H54 (cell line): ENCODE results near the gene PRKCZ.

Experiments used
- DNase-seq: peaks from one replicate; pipeline ENCODE4 v3.0.0; 2011; ENCODE audit warnings: low spot score, mixed read lengths; ENCODE audit not compliant: insufficient read length
- FAIRE-seq: peaks from 3 replicates; lab custom pipeline; 2011; peaks lifted over from hg19 to GRCh38; lab: Jason Lieb, UNC
- POLR2A ChIP-seq: IDR thresholded peaks from 2 replicates; pipeline ENCODE4 v1.6.1; 2011; ENCODE audit warnings: low read depth, mild to moderate bottlenecking, low read length

PRKCZ gene

GRCh38 chr1:2019571-2020309 is 30.5 kb upstream of the PRKCZ start:
- no peak for DNase-seq
- no peak for FAIRE-seq
- no peak for TF ChIP-seq POLR2A

DNA sequence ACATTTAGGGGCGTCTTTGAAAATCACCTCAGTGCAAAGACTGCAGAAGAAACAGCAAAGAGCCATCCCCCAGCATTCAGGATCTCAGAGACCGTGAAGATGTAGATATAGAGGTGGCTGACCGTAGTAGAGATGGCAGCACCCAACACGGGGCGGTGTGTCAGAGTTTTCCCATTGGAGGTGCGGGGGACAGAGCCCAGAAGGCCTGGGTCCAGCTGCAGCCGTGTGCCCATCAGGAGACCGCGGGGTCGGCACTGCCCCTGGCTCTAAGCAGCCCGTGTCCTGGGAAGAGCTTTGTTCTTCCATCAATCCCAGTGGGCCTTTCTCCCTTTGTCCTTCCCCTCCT is 29.9 kb upstream of the PRKCZ start:
- TF ChIP-seq POLR2A: no peak
- FAIRE-seq: no peak
- DNase-seq: no peak

GRCh38 chr1:2021550-2021949 is 28.7 kb upstream of the PRKCZ start:
- no peak for DNase-seq
- FAIRE-seq: no peak
- TF ChIP-seq POLR2A: no peak

- FAIRE-seq (no peak), DNase-seq (no peak)
- no peak for TF ChIP-seq POLR2A
Observed at GRCh38 chr1:2022063-2022770, 28.0 kb upstream of the PRKCZ start.

DNA sequence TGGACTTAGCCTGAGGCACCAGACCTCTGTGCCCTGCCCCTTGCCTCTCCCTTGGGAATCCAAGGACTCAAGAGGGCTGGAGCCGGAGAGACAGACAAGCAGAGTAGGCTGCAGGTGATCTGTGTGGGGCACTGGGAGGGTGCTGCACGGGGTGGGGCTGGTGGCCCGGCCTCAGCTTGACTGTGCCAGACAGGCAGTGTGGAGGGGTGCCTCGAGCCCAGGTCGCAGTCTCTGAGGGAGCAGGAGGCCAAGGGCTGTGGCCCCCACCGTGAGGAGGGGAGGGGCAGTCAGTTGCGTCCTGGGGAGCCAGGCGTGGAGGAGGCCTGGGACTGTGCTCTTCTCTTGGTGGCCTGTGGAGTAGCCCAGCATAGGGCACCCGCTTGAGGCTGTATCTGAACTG is 27.0 kb upstream of the PRKCZ start:
- no peak for TF ChIP-seq POLR2A
- FAIRE-seq: no peak
- no peak for DNase-seq

GRCh38 chr1:2024451-2024850 is 25.8 kb upstream of the PRKCZ start:
- FAIRE-seq: no peak

DNA sequence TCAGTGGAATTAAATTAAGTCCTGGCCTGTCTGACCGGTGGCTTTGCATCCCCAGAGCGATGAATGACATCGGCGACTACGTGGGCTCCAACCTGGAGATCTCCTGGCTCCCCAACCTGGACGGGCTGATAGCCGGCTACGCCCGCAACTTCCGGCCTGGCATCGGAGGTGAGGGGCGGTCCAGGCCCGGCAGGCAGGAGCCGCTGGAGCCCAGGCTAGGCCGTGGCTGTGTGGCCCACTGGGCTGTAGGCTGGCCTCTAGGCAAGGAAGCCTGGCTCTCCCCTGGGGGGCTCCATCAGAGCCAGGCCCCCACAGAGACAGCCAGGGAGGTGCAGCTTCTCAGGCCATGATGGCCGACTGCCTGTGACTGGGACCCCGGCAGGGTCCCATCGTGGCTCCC is 25.3 kb upstream of the PRKCZ start:
- no peak for FAIRE-seq
- DNase-seq: no peak
- no peak for TF ChIP-seq POLR2A

More at GRCh38 chr1:2024451-2024850, 25.8 kb upstream of the PRKCZ start:
- no peak for DNase-seq
- no peak for TF ChIP-seq POLR2A

- DNase-seq: no peak
- TF ChIP-seq POLR2A: no peak
- FAIRE-seq: no peak
Observed at GRCh38 chr1:2025491-2025981, 24.7 kb upstream of the PRKCZ start.

DNA sequence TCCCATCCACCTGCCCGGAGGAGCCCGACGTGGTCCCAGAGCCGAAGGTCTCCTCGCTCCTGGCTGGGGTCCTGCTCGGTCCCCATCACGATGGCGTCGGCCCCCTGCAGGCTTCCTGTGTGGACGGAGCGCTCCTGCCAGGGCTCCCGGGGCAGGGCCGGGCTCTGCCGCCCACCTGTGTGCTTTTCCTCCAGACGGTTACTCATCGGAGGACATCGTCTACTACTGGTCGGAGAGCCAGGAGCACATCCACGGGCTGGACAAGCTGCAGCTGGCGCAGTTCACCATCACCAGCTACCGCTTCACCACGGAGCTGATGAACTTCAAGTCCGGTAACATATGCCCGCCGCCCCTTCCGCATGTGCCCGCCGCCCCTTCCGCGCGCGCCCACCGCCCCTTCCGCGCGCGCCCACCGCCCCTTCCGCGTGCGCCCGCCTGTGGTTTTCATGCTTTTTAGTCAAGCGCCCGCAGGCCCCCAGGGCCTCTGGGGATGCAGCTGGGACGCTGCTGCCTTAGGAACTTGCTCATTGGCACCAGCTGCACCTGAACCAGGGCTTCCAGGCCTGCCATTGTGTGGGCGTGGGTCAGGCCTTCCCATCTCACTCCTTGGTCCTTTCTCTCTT is 22.1 kb upstream of the PRKCZ start:
- no peak for TF ChIP-seq POLR2A
- FAIRE-seq: no peak
- DNase-seq: no peak

DNA sequence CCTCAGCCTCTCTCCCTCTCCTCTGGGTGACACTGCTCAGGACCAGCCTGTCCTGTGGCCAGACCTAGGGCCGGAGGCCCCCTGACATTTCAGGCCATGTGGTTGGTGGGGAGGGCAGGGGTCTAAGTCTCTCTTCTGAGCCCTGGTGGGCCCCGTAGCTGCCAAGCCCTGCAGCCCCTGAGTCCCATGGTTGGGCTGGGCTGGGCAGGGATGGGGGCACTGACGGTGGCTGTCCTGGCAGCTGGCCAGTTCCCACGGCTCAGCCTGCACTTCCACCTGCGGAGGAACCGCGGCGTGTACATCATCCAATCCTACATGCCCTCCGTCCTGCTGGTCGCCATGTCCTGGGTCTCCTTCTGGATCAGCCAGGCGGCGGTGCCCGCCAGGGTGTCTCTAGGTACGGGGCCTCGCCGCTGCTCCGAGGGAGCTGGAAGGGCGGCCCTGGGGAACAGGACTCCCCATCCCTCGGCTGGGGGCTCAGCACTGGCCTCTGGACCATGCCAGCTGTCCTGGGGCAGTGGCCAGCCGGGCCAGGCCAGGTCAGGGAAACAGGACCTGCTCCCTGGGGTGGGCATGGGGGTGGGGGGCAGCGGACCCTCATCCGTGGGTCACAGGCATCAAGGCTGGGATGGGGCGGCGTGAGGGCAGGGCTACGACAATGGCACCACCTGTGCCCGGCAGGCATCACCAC is 21.2 kb upstream of the PRKCZ start:
- FAIRE-seq (no peak), DNase-seq (no peak)
- no peak for TF ChIP-seq POLR2A

DNA sequence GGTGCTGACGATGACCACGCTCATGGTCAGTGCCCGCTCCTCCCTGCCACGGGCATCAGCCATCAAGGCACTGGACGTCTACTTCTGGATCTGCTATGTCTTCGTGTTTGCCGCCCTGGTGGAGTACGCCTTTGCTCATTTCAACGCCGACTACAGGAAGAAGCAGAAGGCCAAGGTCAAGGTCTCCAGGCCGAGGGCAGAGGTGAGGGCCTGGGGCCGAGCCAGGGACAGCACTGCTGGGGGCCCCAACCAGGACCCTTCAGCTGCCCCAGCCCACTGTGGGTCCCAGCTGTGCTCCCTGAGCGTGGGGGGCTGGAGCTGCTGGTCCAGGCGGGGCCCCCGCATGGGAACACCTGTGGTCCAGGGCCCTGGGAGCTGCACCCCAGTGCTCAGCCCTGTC is 20.6 kb upstream of the PRKCZ start:
- TF ChIP-seq POLR2A: no peak
- DNase-seq (no peak), FAIRE-seq (no peak)

- no peak for TF ChIP-seq POLR2A
- no peak for FAIRE-seq
Observed at GRCh38 chr1:2030076-2030871, 19.9 kb upstream of the PRKCZ start.

More at GRCh38 chr1:2030076-2030871, 19.9 kb upstream of the PRKCZ start:
- DNase-seq: no peak
